PC-9 (cell line): ENCODE data around the gene PPP2R5C.

Experiments
- CTCF ChIP-seq: fragments of 200-600 bp; sonication (generic); conservative IDR thresholded peaks from 2 replicates; pipeline ENCODE4 v1.6.1; 2017; ENCODE audit warnings: mixed run types, antibody characterized with exemption, mild to moderate bottlenecking, moderate library complexity
- EZH2 ChIP-seq: fragments of 200-600 bp; sonication (generic); IDR thresholded peaks from 2 replicates; pipeline ENCODE4 v1.8.0; 2017; ENCODE audit warnings: antibody characterized with exemption, low read depth

GRCh38 chr14:101857226-101857625 lies 95.7 kb downstream of the PPP2R5C start:
- TF ChIP-seq EZH2 (no peak), CTCF (no peak)
